ENCODE measurements around the gene ZDHHC13. TPM values are rescaled to one million over a fixed set of nuclear protein-coding genes. Genes with fewer than 3 reads are reported as not detected.

Gene ZDHHC13
- total and polyA plus RNA-seq, 4 donors, result 1.2 to 8.2 (median 2.7) TPM

DNA sequence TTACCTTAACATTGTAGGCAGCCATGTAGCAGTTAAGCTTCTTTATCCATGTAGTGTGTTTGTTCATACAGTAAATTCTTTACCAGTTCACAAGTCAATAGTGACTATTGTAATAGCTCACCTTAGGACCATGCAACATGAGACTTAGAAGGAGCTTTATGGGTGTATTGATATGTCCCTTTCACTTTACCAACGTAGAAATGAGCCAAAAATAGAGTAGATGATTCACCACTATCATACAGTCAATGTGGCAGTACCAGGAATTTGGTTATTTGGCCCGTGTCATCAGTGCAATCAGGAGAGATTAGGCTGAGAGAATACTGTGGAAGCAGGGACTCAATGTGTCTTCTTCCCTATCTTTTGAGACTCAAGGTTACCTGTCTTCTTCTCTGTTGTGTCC lies 4.7 kb downstream of the ZDHHC13 start:
- WGBS, result 29% methylated on average over 2 of the region's 2 CpGs

More for the DNA sequence above, 4.7 kb downstream of the ZDHHC13 start:
- Histone ChIP-seq H3K27me3 (ENCODE audit: control insufficient read depth in 4 of 4, insufficient read depth in 4 of 4, low read length in 3 of 4) (no peaks in the 10 kb centered on the region), H3K27ac (ENCODE audit: low read depth in 1 of 2, low read length in 2 of 2) (no peak overlapping the region), H3K36me3 (ENCODE audit: control insufficient read depth in 4 of 4, insufficient read depth in 3 of 4, low read depth in 1 of 4, low read length in 3 of 4) (no peaks in the 10 kb centered on the region), H3K9me3 (ENCODE audit: control insufficient read depth in 4 of 4, low read length in 3 of 4) (no peaks in the 10 kb centered on the region), H3K4me1 (ENCODE audit: control insufficient read depth in 4 of 4, insufficient read depth in 4 of 4, low read length in 3 of 4) (peaks cover 1 to 7% (median 5%) of the 10 kb centered on the region in 4 donors), H3K9ac (ENCODE audit: low read depth in 1 of 2, low read length in 2 of 2) (no peak overlapping the region), H3K4me3 (ENCODE audit: low read depth in 1 of 3, low read length in 3 of 3) (no peak overlapping the region)
- TF ChIP-seq YY1 (IDR thresholded peaks at IDR 0.05) (no peak), SP1 (IDR thresholded peaks at IDR 0.05) (no peak), FOXA1 (IDR thresholded peaks at IDR 0.05) (no peak), JUND (IDR thresholded peaks at IDR 0.05) (no peak), FOXA2 (IDR thresholded peaks at IDR 0.05) (no peak), RAD21 (IDR thresholded peaks at IDR 0.05) (no peak), TAF1 (conservative IDR thresholded peaks at IDR 0.05) (no peak), EGR1 (IDR thresholded peaks at IDR 0.05; ENCODE audit: low read depth in 2 of 2) (no peak), HNF4G (IDR thresholded peaks at IDR 0.05) (no peak), RXRA (IDR thresholded peaks at IDR 0.05) (no peak), GABPA (IDR thresholded peaks at IDR 0.05 in 1 of 2, conservative IDR thresholded peaks at IDR 0.05 in 1 of 2) (no peak), HNF4A (conservative IDR thresholded peaks at IDR 0.05) (no peak), NR2F2 (IDR thresholded peaks at IDR 0.05) (no peak)
- TF ChIP-seq, protein P1, sequence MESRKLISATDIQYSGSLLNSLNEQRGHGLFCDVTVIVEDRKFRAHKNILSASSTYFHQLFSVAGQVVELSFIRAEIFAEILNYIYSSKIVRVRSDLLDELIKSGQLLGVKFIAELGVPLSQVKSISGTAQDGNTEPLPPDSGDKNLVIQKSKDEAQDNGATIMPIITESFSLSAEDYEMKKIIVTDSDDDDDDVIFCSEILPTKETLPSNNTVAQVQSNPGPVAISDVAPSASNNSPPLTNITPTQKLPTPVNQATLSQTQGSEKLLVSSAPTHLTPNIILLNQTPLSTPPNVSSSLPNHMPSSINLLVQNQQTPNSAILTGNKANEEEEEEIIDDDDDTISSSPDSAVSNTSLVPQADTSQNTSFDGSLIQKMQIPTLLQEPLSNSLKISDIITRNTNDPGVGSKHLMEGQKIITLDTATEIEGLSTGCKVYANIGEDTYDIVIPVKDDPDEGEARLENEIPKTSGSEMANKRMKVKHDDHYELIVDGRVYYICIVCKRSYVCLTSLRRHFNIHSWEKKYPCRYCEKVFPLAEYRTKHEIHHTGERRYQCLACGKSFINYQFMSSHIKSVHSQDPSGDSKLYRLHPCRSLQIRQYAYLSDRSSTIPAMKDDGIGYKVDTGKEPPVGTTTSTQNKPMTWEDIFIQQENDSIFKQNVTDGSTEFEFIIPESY (IDR thresholded peaks at IDR 0.05), result no peak
- TF ChIP-seq, protein P2, sequence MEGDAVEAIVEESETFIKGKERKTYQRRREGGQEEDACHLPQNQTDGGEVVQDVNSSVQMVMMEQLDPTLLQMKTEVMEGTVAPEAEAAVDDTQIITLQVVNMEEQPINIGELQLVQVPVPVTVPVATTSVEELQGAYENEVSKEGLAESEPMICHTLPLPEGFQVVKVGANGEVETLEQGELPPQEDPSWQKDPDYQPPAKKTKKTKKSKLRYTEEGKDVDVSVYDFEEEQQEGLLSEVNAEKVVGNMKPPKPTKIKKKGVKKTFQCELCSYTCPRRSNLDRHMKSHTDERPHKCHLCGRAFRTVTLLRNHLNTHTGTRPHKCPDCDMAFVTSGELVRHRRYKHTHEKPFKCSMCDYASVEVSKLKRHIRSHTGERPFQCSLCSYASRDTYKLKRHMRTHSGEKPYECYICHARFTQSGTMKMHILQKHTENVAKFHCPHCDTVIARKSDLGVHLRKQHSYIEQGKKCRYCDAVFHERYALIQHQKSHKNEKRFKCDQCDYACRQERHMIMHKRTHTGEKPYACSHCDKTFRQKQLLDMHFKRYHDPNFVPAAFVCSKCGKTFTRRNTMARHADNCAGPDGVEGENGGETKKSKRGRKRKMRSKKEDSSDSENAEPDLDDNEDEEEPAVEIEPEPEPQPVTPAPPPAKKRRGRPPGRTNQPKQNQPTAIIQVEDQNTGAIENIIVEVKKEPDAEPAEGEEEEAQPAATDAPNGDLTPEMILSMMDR (IDR thresholded peaks at IDR 0.05; ENCODE audit: low read depth, low read length, missing input control), result no peak
- TF ChIP-seq, protein P3, sequence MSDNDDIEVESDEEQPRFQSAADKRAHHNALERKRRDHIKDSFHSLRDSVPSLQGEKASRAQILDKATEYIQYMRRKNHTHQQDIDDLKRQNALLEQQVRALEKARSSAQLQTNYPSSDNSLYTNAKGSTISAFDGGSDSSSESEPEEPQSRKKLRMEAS (IDR thresholded peaks at IDR 0.05), result no peak
- TF ChIP-seq, protein P4, sequence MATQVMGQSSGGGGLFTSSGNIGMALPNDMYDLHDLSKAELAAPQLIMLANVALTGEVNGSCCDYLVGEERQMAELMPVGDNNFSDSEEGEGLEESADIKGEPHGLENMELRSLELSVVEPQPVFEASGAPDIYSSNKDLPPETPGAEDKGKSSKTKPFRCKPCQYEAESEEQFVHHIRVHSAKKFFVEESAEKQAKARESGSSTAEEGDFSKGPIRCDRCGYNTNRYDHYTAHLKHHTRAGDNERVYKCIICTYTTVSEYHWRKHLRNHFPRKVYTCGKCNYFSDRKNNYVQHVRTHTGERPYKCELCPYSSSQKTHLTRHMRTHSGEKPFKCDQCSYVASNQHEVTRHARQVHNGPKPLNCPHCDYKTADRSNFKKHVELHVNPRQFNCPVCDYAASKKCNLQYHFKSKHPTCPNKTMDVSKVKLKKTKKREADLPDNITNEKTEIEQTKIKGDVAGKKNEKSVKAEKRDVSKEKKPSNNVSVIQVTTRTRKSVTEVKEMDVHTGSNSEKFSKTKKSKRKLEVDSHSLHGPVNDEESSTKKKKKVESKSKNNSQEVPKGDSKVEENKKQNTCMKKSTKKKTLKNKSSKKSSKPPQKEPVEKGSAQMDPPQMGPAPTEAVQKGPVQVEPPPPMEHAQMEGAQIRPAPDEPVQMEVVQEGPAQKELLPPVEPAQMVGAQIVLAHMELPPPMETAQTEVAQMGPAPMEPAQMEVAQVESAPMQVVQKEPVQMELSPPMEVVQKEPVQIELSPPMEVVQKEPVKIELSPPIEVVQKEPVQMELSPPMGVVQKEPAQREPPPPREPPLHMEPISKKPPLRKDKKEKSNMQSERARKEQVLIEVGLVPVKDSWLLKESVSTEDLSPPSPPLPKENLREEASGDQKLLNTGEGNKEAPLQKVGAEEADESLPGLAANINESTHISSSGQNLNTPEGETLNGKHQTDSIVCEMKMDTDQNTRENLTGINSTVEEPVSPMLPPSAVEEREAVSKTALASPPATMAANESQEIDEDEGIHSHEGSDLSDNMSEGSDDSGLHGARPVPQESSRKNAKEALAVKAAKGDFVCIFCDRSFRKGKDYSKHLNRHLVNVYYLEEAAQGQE (IDR thresholded peaks at IDR 0.05), result no peak
- TF ChIP-seq, protein P5, sequence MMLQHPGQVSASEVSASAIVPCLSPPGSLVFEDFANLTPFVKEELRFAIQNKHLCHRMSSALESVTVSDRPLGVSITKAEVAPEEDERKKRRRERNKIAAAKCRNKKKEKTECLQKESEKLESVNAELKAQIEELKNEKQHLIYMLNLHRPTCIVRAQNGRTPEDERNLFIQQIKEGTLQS (IDR thresholded peaks at IDR 0.05), result no peak
- no peak for DNase-seq (ENCODE audit: low spot score)
